Peyer's patch (tissue), 4 donors: Measurements from ENCODE around the gene MDH1. TPM values are rescaled to one million over a fixed set of nuclear protein-coding genes. Genes with fewer than 3 reads are reported as not detected.

Experiments
- DNase-seq, 3 donors: peaks; one replicate each; pipeline ENCODE4 v3.0.0-alpha.2; 2017 to 2019
- H3K27ac ChIP-seq, 4 donors: fragments of 200-600 bp; sonication (generic); one replicate each; pipeline ENCODE4 v1.5.1; 2016 to 2019
- H3K27me3 ChIP-seq, 2 donors: fragments of 200-600 bp; sonication (generic); one replicate each; pipeline ENCODE4 v1.5.1; 2019
- H3K36me3 ChIP-seq, 3 donors: fragments of 200-600 bp; sonication (generic); one replicate each; pipeline ENCODE4 v1.5.1; 2016 to 2019
- H3K4me1 ChIP-seq, 4 donors: fragments of 200-600 bp; sonication (generic); one replicate each; pipeline ENCODE4 v1.5.1; 2016 to 2019
- H3K4me3 ChIP-seq, 4 donors: fragments of 200-600 bp; sonication (generic); 1 replicate in 3 of 4; 2 replicates in 1 of 4; pipeline ENCODE4 v1.5.1; 2016 to 2019; ENCODE audit warnings: mild to moderate bottlenecking in 1 of 4
- H3K9me3 ChIP-seq, 4 donors: fragments of 200-600 bp; sonication (generic); one replicate each; pipeline ENCODE4 v1.5.1; 2016 to 2019; ENCODE audit warnings: mild to moderate bottlenecking in 1 of 4
- CTCF ChIP-seq, 6 experiments: fragments of 450-650 bp in 4 of 6; fragments of 200-600 bp in 2 of 6; sonication (generic) in 1 of 6; IDR thresholded peaks; one replicate each; pipeline ENCODE4 v1.5.1; 2017 to 2019; ENCODE audit warnings: antibody characterized with exemption in 6 of 6, mild to moderate bottlenecking in 3 of 6, moderate library complexity in 1 of 6
- POLR2A ChIP-seq, 2 donors: fragments of 450-650 bp; IDR thresholded peaks; one replicate each; pipeline ENCODE4 v1.5.1; 2017; ENCODE audit warnings: antibody characterized with exemption in 2 of 2, mild to moderate bottlenecking in 2 of 2, moderate library complexity in 2 of 2
- total RNA-seq, 4 donors: library from RNA; depleted of rRNA; stranded (reverse); fragments of >200 nt; gene quantifications; one replicate each; pipeline ENCODE4 v1.1.0, GENCODE V29; 2016

Gene MDH1
- total RNA-seq, 4 donors from 2014 or later, result 59.4 to 178 (median 127) TPM

- TF ChIP-seq POLR2A (IDR thresholded peaks at IDR 0.05) (no peak), CTCF (IDR thresholded peaks at IDR 0.05) (no peak)
- DNase-seq, result no peak
- no peaks in the 10 kb centered on the region for H3K27me3 ChIP-seq
- peaks cover 0 to 2% (median 0%) of the 10 kb centered on the region in 4 donors for H3K9me3 ChIP-seq
- no peaks in the 10 kb centered on the region for H3K36me3 ChIP-seq
- H3K4me1 ChIP-seq, result no peaks in the 10 kb centered on the region
- H3K4me3 ChIP-seq, result no peak overlapping the region
- no peak overlapping the region for H3K27ac ChIP-seq
These were observed 42.7 kb downstream of the MDH1 start for GRCh38 chr2:63631501-63631900.

DNA sequence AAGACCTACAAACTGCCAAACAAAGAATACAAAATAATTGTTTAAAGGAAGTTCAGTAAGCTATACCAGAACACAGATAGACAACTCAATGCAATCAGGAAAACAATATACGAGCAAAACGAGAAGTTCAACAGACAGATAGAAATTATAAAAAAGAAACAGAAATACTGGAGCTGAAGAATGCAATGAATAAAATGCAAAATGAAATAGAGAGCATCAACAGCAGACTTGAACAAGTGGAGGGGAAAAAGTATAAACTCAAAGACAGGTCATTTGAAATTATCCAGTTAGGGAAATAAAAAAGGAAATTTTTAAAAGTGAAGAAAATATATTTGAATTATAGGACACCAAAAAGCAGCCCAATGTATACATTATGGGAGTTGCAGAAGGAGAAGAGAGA, 43.6 kb downstream of the MDH1 start:
- Histone ChIP-seq H3K9me3 (peaks cover 0 to 2% (median 0%) of the 10 kb centered on the region in 4 donors), H3K36me3 (no peaks in the 10 kb centered on the region), H3K27me3 (no peaks in the 10 kb centered on the region), H3K4me1 (no peaks in the 10 kb centered on the region), H3K27ac (no peak overlapping the region), H3K4me3 (no peak overlapping the region)
- TF ChIP-seq CTCF (IDR thresholded peaks at IDR 0.05), result no peak
- no peak for TF ChIP-seq POLR2A (IDR thresholded peaks at IDR 0.05)
- no peak for DNase-seq

DNA sequence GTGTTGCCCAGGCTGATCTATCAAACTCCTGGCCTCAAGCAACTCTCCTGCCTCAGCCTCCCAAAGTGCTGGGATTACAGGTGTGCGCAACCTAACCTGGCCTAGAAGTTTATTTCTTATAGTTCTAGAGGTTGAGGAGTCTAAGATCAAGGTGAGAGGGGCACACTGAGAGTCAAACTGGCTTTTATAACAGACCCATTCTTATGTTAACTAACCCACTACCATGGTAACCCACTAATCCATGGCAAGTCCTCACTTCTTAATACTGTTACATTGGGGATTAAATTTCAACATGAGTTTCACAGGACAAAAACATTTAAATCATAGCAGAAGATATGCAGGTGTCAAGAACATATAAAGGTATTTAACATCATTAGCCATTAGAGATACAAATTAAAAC, 50.6 kb downstream of the MDH1 start:
- Histone ChIP-seq H3K27ac (no peak overlapping the region), H3K4me1 (no peaks in the 10 kb centered on the region), H3K27me3 (no peaks in the 10 kb centered on the region), H3K36me3 (no peaks in the 10 kb centered on the region), H3K9me3 (no peaks in the 10 kb centered on the region), H3K4me3 (no peak overlapping the region)
- TF ChIP-seq CTCF (IDR thresholded peaks at IDR 0.05), result no peak
- no peak for TF ChIP-seq POLR2A (IDR thresholded peaks at IDR 0.05)
- no peak for DNase-seq

DNA sequence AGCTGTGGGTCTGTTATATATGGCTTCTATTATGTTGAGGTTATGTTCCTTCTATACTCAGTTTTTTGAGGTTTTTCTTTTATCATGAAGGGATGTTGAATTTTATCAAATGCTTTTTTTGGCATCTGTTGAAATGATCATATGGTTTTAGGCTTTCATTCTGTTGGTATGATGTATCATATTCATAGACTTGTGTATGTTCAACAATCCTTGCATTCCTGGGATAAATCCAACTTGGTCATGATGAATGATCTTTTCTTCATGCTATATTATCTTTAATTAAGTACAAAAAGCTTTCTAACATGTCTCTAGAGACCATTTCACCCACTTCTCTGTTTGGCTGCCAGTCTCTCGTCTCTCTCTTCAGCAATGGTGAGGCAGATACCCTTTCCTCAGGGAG, 54.2 kb downstream of the MDH1 start:
- H3K27me3 ChIP-seq, result no peaks in the 10 kb centered on the region
- H3K36me3 ChIP-seq, result no peaks in the 10 kb centered on the region
- H3K9me3 ChIP-seq, result no peaks in the 10 kb centered on the region
- no peak overlapping the region for H3K27ac ChIP-seq
- no peak for DNase-seq
- H3K4me3 ChIP-seq, result no peak overlapping the region
- no peak for TF ChIP-seq CTCF (IDR thresholded peaks at IDR 0.05)
- TF ChIP-seq POLR2A (IDR thresholded peaks at IDR 0.05), result no peak
- H3K4me1 ChIP-seq, result no peaks in the 10 kb centered on the region

GRCh38 chr2:63643486-63643885, 54.7 kb downstream of the MDH1 start:
- DNase-seq, result no peak
- no peak overlapping the region for H3K4me3 ChIP-seq
- no peak overlapping the region for H3K27ac ChIP-seq
- TF ChIP-seq POLR2A (IDR thresholded peaks at IDR 0.05), result no peak
- no peak for TF ChIP-seq CTCF (IDR thresholded peaks at IDR 0.05)
- no peaks in the 10 kb centered on the region for H3K4me1 ChIP-seq
- H3K9me3 ChIP-seq, result no peaks in the 10 kb centered on the region
- H3K36me3 ChIP-seq, result no peaks in the 10 kb centered on the region
- no peaks in the 10 kb centered on the region for H3K27me3 ChIP-seq

GRCh38 chr2:63648632-63649031, 59.9 kb downstream of the MDH1 start:
- no peak overlapping the region for H3K27ac ChIP-seq
- H3K4me3 ChIP-seq, result no peak overlapping the region
- no peaks in the 10 kb centered on the region for H3K36me3 ChIP-seq
- no peak for DNase-seq
- no peaks in the 10 kb centered on the region for H3K4me1 ChIP-seq
- no peak for TF ChIP-seq CTCF (IDR thresholded peaks at IDR 0.05)
- TF ChIP-seq POLR2A (IDR thresholded peaks at IDR 0.05), result no peak
- H3K9me3 ChIP-seq, result no peaks in the 10 kb centered on the region
- no peaks in the 10 kb centered on the region for H3K27me3 ChIP-seq
